HG02623 (cell line): ENCODE data around the gene FMN1.

ENCODE experiments used
- ATAC-seq: cut with Tn5 transposase; IDR thresholded peaks from one replicate; pipeline ENCODE4 v1.9.1; 2021; ENCODE audit warnings: moderate library complexity; ENCODE audit not compliant: unreplicated experiment

Gene FMN1

GRCh38 chr15:32843219-32843815, 351.2 kb downstream of the FMN1 start:
- no peak for ATAC-seq

- no peak for ATAC-seq
Observed at GRCh38 chr15:32842081-32842480, 352.4 kb downstream of the FMN1 start.

- ATAC-seq, result no peak
Observed at GRCh38 chr15:32840507-32841245, 353.8 kb downstream of the FMN1 start.

DNA sequence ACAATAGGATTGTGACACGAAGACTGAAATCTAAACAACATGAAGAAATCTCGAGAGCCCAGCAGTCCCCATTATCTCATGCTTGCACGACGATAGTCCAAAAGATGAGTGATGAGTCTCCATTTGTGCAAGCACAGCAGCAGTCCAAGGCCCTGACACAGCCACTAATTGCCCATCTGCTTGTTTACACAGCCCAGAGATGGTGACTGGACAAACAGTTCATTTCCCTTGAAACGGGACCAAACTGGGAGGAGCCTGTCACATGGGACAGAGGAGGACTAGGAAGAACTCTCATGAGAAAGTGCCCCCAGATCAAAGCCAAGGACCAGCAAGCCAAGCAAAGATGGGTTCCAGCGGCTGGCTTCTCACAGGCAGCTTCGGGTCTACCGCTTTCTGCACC, 355.7 kb downstream of the FMN1 start:
- no peak for ATAC-seq

- no peak for ATAC-seq
Observed at GRCh38 chr15:32838338-32838737, 356.2 kb downstream of the FMN1 start.

DNA sequence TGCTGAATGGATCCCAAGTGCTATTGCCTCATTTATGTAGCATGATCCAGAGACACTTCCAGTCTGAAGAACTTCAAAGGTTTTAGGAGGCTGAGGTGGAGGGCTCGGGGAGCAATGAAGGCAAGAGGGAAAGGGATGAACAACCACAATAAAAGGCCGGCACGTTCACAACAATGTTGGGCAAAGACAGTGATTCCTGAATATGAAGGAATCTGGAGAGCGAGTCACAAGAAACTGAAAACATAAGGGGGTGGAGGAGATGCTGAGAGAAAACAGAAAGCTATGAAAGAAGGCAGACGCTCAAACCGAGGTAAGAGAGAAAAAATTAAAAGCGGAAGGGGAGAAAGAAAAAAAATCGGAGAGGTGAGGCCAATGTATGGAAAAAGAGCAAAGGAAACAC, 356.6 kb downstream of the FMN1 start:
- ATAC-seq, result no peak

GRCh38 chr15:32834156-32834555, 360.4 kb downstream of the FMN1 start:
- peak; percentile 91 for ATAC-seq

DNA sequence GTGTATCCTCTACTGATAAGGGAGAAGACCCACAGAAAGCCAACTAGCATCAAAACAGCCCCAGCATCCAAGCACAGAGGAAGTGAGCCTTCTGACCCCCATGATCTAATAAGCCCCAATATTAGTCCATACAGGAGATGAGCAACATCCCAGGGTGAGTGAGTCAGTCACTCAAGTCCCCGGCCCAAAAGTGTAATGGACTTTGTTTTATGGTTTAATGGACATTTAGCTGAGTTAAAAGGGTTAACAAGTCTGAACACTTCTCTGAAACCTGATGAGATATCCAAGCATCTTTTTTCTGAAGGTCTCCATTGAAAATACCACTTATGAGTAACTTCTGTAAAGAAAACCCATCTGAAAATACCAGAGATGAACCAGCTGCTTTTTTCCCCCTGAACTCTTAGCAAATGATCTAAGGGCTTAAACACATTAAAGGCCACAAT, 361.1 kb downstream of the FMN1 start:
- ATAC-seq, result no peak

GRCh38 chr15:32831485-32831884, 363.0 kb downstream of the FMN1 start:
- ATAC-seq, result no peak

GRCh38 chr15:32830241-32830640, 364.3 kb downstream of the FMN1 start:
- ATAC-seq, result no peak

- ATAC-seq, result no peak
Observed at GRCh38 chr15:32829436-32829835, 365.1 kb downstream of the FMN1 start.

DNA sequence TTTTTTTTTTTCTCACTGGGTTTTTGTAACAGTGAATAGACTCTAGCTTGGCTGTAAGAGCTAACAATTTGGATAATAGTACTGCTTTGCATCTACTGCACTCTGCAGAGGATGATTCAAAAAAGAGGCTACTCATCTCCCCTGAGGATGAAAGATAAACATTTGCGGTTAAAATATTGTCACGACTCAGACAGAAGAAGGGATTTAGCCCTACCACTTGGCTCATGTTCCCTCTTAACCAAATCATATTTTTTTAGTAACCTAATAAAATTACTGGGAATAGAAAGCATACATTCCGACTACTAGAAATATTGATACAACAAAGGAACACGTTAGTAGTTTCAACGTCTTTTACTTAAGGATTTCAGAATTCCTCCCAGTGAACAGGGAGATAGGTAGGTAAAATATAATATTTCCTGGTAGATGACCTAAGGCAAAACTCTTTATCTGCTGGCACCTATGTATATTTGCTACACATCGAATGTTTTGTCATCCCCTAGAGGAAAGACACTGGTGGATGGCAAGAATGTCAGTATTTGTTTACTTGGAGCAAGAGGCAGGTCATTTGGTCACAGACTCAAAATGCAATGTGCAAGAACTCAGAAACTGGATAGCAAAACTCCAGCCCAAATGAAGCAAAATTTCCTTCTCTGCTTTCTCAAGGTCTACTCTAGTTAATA, 365.9 kb downstream of the FMN1 start:
- no peak for ATAC-seq

- no peak for ATAC-seq
Observed at GRCh38 chr15:32826685-32827084, 367.8 kb downstream of the FMN1 start.

GRCh38 chr15:32825219-32825618, 369.3 kb downstream of the FMN1 start:
- ATAC-seq, result no peak

DNA sequence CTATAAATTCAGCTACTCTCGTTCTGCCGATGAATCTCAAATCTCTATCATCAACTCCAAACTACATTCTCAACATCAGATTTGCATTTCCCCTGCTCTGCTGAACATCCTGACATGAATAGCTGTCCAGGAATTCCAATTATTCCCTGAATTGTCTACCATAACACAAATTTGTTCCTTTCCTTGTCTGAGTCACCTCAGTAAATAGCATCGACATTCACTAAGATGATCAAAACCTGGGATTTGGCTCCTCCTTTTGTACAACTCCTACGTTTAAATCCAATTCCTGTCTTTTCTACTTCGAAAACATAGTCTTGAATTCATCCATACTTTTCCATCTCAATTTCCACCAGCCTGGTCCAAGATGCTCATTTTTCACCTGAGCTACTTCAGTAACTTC, 369.7 kb downstream of the FMN1 start:
- ATAC-seq, result no peak

GRCh38 chr15:32823750-32824149, 370.8 kb downstream of the FMN1 start:
- ATAC-seq, result no peak

- no peak for ATAC-seq
Observed at GRCh38 chr15:32822739-32823138, 371.8 kb downstream of the FMN1 start.

DNA sequence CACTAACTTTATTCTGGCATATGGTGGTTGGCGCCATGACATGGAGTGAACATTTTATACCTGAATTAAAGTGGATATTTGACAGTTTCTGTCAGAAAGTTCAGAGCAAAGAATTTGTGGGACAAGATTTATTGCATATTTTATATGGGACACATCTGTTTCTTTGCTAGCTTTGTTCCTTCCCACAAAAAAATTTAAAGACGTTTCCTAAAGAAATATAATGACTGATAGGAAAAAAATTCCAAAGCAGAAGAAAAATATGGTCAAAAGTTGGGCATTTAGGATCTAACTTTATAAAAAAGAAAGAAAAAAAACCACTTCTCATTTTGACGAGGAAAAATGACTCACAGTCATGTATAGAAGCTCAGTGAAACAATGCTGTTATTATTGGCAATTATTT, 375.1 kb downstream of the FMN1 start:
- ATAC-seq, result no peak

DNA sequence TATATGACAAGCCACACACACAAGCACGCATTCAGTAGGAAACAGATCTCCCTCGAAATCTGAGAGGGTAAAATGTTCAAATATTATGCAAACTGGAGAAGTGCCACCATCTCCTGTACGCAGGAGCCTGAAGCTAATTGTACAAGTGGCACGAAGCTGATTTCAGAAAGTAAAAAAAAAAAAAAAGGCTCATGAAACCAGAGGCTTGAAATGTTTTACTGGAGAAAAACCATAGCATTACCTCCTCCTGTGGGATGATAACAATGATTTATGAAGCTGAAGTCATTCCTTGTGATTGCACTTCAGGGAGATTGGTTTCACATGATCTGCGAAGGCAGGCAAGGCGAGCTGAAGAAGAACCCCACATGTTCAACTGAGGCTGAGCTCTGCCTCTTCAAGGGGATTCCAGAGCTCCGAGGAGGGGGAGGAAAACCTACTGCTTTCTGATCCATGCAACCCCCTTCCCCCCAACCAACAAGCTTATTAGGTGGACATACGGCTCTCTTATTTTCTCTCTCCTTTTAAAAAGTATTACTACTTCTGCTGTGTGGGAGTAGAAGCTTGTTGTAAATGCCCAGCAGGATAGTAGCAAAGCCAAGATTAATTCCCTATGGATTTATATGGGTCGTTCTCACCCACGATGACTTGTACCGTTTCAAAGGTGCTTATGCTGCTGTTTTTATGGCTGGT, 375.6 kb downstream of the FMN1 start:
- ATAC-seq, result no peak

- no peak for ATAC-seq
Observed at GRCh38 chr15:32817577-32817976, 376.9 kb downstream of the FMN1 start.

- ATAC-seq, result no peak
Observed at GRCh38 chr15:32807331-32807730, 387.2 kb downstream of the FMN1 start.

DNA sequence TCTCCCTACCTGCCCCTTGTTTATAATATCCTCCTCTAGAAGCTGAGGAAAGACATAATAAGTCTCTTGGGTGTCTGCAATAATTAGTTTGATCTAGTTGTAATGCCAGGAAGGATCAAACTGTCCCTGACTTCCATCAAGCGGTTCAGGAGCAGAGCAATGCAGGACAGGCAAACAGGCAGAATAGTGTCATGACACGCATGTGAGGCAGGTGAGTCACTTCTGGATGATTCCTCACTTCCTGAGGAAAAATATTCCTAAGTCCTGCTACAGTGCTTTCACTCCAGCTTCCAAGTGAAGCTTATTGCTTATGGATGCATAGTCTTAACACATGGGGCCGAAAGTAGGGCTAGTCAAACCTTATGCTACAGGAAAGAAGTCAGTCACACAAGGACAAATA, 390.9 kb downstream of the FMN1 start:
- no peak for ATAC-seq
